HCT116 (cell line): ENCODE results near the gene SNX15. TPM values are rescaled to one million over a fixed set of nuclear protein-coding genes. Genes with fewer than 3 reads are reported as not detected.

Experiments used
- ATAC-seq: fragments of 200-7000 bp; cut with Tn5 transposase; 2 replicates; pipeline ENCODE4 v1.9.1; 2020; ENCODE audit warnings: mild to moderate bottlenecking, moderate library complexity
- BruUV-seq: library from RNA; stranded (reverse); fragments of 400-500 nt; replicated peaks from 2 replicates; lab custom pipeline; 2021; lab: Mats Ljungman, UMichigan
- CTCF ChIA-PET: fragments of 300-600 bp; sonication (Branson Sonifier 250); formaldehyde crosslinking; loops from one replicate; lab custom pipeline; 2021; ENCODE audit warnings: antibody characterized with exemption; lab: Charles Lee
- POLR2A ChIA-PET: fragments of 300-600, 350-600 bp; sonication (Branson Sonifier 250); formaldehyde crosslinking; loops from one replicate; lab custom pipeline; 2021; ENCODE audit warnings: antibody characterized with exemption; lab: Charles Lee
- RAD21 ChIA-PET, 2 experiments: fragments of 300-600 bp; sonication (Branson Sonifier 250); formaldehyde crosslinking; loops; one replicate each; lab custom pipeline; 2023; ENCODE audit warnings: low total read pairs in 2 of 2; ENCODE audit not compliant: uncharacterized antibody in 2 of 2, unreplicated experiment in 2 of 2, low non-redundant PET in 1 of 2; lab: Charles Lee
- DNase-seq: peaks from one replicate; pipeline ENCODE4 v3.0.0-alpha.2; 2010; ENCODE audit warnings: low read depth, low spot score
- H2AFZ ChIP-seq: fragments of 200-600 bp; shearing (Covaris generic), sonication (generic); 2 replicates; pipeline ENCODE4 v1.6.1; 2017; ENCODE audit warnings: low read depth, mixed run types, mixed read lengths, antibody characterized with exemption, low read length; ENCODE audit not compliant: poor library complexity, severe bottlenecking
- H3K27ac ChIP-seq: 2 replicates; pipeline ENCODE4 v1.5.1; 2012; ENCODE audit warnings: low read depth, low read length
- H3K27me3 ChIP-seq: fragments of 200-600 bp; sonication (generic); 2 replicates; pipeline ENCODE4 v1.6.1; 2016; ENCODE audit warnings: mixed run types, low read length, mixed read lengths; ENCODE audit not compliant: insufficient read depth
- H3K36me3 ChIP-seq, 2 experiments: fragments of 200-500 bp in 1 of 2; fragments of 200-600 bp in 1 of 2; sonication (Bioruptor generic) in 1 of 2; sonication (generic) in 1 of 2; 2 replicates each; pipeline versions ENCODE4 v1.5.1 to v1.6.1; 2014 to 2016; ENCODE audit warnings: low read length in 2 of 2, inconsistent platforms in 1 of 2, mixed read lengths in 1 of 2, mixed run types in 1 of 2; ENCODE audit not compliant: insufficient read depth in 2 of 2, control insufficient read depth in 1 of 2
- H3K4me1 ChIP-seq, 2 experiments: fragments of 200-600 bp in 1 of 2; sonication (generic) in 1 of 2; 2 replicates each; pipeline versions ENCODE4 v1.5.1 to v1.6.1; 2012 to 2017; ENCODE audit warnings: low read length in 2 of 2, inconsistent platforms in 1 of 2, mild to moderate bottlenecking in 1 of 2, mixed read lengths in 1 of 2, mixed run types in 1 of 2, moderate library complexity in 1 of 2; ENCODE audit not compliant: insufficient read depth in 2 of 2, control insufficient read depth in 1 of 2
- H3K4me2 ChIP-seq: fragments of 200-600 bp; sonication (generic); 2 replicates; pipeline ENCODE4 v1.6.1; 2017; ENCODE audit warnings: mixed run types, low read length, mixed read lengths
- H3K4me3 ChIP-seq, 2 experiments: fragments of 200-600 bp in 1 of 2; sonication (generic) in 1 of 2; replicated peaks in 1 of 2; 2 replicates each; pipeline ENCODE4 v1.5.1; 2011 to 2016; ENCODE audit warnings: low read length in 2 of 2, control low read depth in 1 of 2, low read depth in 1 of 2, mild to moderate bottlenecking in 1 of 2, mixed read lengths in 1 of 2, mixed run types in 1 of 2
- H3K79me2 ChIP-seq: fragments of 200-600 bp; sonication (generic); 2 replicates; pipeline ENCODE4 v1.6.1; 2017; ENCODE audit warnings: mild to moderate bottlenecking, mixed run types, low read length, moderate library complexity, mixed read lengths; ENCODE audit not compliant: insufficient read depth
- H3K9ac ChIP-seq: fragments of 200-600 bp; sonication (generic); 2 replicates; pipeline ENCODE4 v1.6.1; 2016; ENCODE audit warnings: low read length, mixed read lengths
- H3K9me2 ChIP-seq: fragments of 200-600 bp; sonication (generic), shearing (Covaris generic); 2 replicates; pipeline ENCODE4 v1.6.1; 2017; ENCODE audit warnings: mixed run types, mild to moderate bottlenecking, moderate library complexity; ENCODE audit not compliant: insufficient read depth
- H3K9me3 ChIP-seq, 2 experiments: fragments of 200-500 bp in 1 of 2; fragments of 200-600 bp in 1 of 2; sonication (Bioruptor generic) in 1 of 2; sonication (generic) in 1 of 2; 2 replicates each; pipeline ENCODE4 v1.6.1; 2014 to 2017; ENCODE audit warnings: low read length in 2 of 2, mixed read lengths in 2 of 2, inconsistent platforms in 1 of 2, low read depth in 1 of 2, mild to moderate bottlenecking in 1 of 2, mixed run types in 1 of 2, moderate library complexity in 1 of 2; ENCODE audit not compliant: control insufficient read depth in 1 of 2, insufficient read depth in 1 of 2
- H4K20me1 ChIP-seq: fragments of 200-600 bp; sonication (generic), shearing (Covaris generic); 2 replicates; pipeline ENCODE4 v1.6.1; 2017; ENCODE audit warnings: mixed run types, mild to moderate bottlenecking, moderate library complexity; ENCODE audit not compliant: insufficient read depth
- EGR1 ChIP-seq: IDR thresholded peaks from 2 replicates; pipeline ENCODE4 v1.6.1; 2012; ENCODE audit warnings: low read depth
- EZH2phosphoT487 ChIP-seq: fragments of 200-600 bp; IDR thresholded peaks from 2 replicates; pipeline ENCODE4 v1.6.1; 2018; ENCODE audit warnings: antibody characterized with exemption, borderline replicate concordance
- FOSL1 ChIP-seq: IDR thresholded peaks from 2 replicates; pipeline ENCODE4 v1.6.1; 2012; ENCODE audit warnings: low read depth
- JUND ChIP-seq: IDR thresholded peaks from 2 replicates; pipeline ENCODE4 v1.6.1; 2012
- POLR2A ChIP-seq: IDR thresholded peaks from 2 replicates; pipeline ENCODE4 v1.7.0; 2011; ENCODE audit warnings: borderline replicate concordance; ENCODE audit not compliant: insufficient read depth, insufficient read length; ENCODE audit errors: extremely low read depth
- POLR2AphosphoS5 ChIP-seq: IDR thresholded peaks from 2 replicates; pipeline ENCODE4 v1.6.1; 2011; ENCODE audit warnings: mild to moderate bottlenecking, low read depth, low read length, moderate library complexity
- RAD21 ChIP-seq: IDR thresholded peaks from 2 replicates; pipeline ENCODE4 v1.6.1; 2012; ENCODE audit warnings: low read depth, mild to moderate bottlenecking
- SRF ChIP-seq: IDR thresholded peaks from 2 replicates; pipeline ENCODE4 v1.6.1; 2012; ENCODE audit warnings: low read depth
- TCF7L2 ChIP-seq: IDR thresholded peaks from 2 replicates; pipeline ENCODE4 v1.7.0; 2011; ENCODE audit warnings: borderline replicate concordance, inconsistent platforms; ENCODE audit not compliant: insufficient read depth, insufficient read length; ENCODE audit errors: extremely low read depth
- ZBTB33 ChIP-seq: IDR thresholded peaks from 2 replicates; pipeline ENCODE4 v1.6.1; 2011; ENCODE audit warnings: mild to moderate bottlenecking, low read length, moderate library complexity; ENCODE audit not compliant: insufficient replicate concordance; ENCODE audit errors: extremely low read depth
- ZNF274 ChIP-seq: fragments of 200-500 bp; sonication (Bioruptor generic); IDR thresholded peaks from 2 replicates; pipeline ENCODE4 v1.6.1; 2014; ENCODE audit warnings: mild to moderate bottlenecking, low read depth, low read length, inconsistent platforms
- intact Hi-C: fragments of 100-400 bp; cut with micrococcal nuclease; formaldehyde crosslinking; loops from 2 replicates; pipeline ENCODE4 v1.10.0; 2022
- total RNA-seq: library from RNA; stranded (reverse); gene quantifications from one replicate; pipeline ENCODE4 v1.2.1, GENCODE V29; 2021; ENCODE audit not compliant: unreplicated experiment
- TF ChIP-seq, protein P1 (sequence below): IDR thresholded peaks from 2 replicates; pipeline ENCODE4 v1.6.1; 2012
- TF ChIP-seq, protein P2 (sequence below): IDR thresholded peaks from 2 replicates; pipeline ENCODE4 v1.6.1; 2012
- TF ChIP-seq, protein P3 (sequence below), 3 experiments: fragments of 200-600 bp in 1 of 3; sonication (generic) in 1 of 3; IDR thresholded peaks in 2 of 3; conservative IDR thresholded peaks in 1 of 3; 2 replicates each; pipeline ENCODE4 v1.5.1; 2012 to 2017; ENCODE audit warnings: low read depth in 2 of 3, low read length in 2 of 3, antibody characterized with exemption in 1 of 3, borderline replicate concordance in 1 of 3, control low read depth in 1 of 3, mild to moderate bottlenecking in 1 of 3, mixed read lengths in 1 of 3, mixed run types in 1 of 3, moderate library complexity in 1 of 3; ENCODE audit not compliant: insufficient read depth in 1 of 3

SNX15 gene
- total RNA-seq, 1 experiment from 2014 or later = 16.8 TPM

DNA sequence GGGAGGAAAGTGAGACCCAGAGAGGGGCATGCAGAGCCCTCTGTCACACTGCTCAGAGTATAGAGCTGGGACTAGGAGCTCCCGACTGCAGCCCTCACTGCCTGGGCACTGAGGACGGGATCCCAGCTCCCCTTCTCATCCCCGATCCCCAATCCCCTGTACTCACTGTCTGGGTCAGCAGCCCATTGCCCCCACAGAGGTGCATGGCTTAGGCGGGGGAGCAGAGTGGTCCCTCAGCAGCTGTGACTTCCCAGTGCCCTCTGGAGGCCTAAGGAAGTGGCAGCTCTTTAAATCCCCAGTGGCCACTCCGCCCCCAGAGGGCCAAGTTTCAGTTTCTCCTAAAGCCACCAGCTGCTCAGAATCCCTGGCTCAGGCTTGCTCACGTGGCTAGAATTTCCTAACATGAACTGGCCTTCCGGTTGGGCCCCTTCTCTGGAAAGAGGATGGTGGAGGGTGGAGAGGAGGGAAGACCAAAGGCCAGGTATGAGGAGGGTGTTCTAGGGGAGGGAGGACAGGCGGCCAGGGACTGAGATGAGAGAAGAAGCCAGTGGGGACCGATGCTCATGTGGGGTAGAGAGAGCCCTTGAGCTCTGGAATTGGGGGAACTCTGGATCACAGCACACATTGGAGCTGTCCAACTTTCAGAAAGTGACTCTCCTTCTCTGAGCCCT is 30.4 kb upstream of the SNX15 start, which contains the start of gene BATF2:
TSS of gene BATF2 (minus strand) at position 262 of the 671 bp plus-strand sequence. CDS start at position 205, 57 bp downstream.
- Histone ChIP-seq H3K27ac (peak within 1 kb of the TSS; percentile 34; the same call in 1 of the 2 replicates), H3K4me3 (peak within 1 kb of the TSS; percentile 30 to 50), H3K4me2 (peak within 1 kb of the TSS; percentile 78), H3K9me2 (no peaks in the 10 kb centered on the region), H3K27me3 (no peaks in the 10 kb centered on the region), H3K4me1 (peaks cover 13 to 40% of the 10 kb centered on the region in 2 experiments; a peak in 3 of 4 replicates), H3K79me2 (no peaks in the 10 kb centered on the region), H3K9ac (peak within 1 kb of the TSS; percentile 29), H4K20me1 (no peaks in the 10 kb centered on the region), H2AFZ (peak within 1 kb of the TSS; percentile 70), H3K9me3 (no peaks in the 10 kb centered on the region), H3K36me3 (no peaks in the 10 kb centered on the region)
- peak; percentile 50 for DNase-seq
- no peak for TF ChIP-seq EZH2phosphoT487
- TF ChIP-seq, protein P1, sequence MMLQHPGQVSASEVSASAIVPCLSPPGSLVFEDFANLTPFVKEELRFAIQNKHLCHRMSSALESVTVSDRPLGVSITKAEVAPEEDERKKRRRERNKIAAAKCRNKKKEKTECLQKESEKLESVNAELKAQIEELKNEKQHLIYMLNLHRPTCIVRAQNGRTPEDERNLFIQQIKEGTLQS = no peak
- no peak for TF ChIP-seq FOSL1
- TF ChIP-seq POLR2AphosphoS5 = peak; percentile 58
- TF ChIP-seq SRF = peak; percentile 95
- TF ChIP-seq, protein P2, sequence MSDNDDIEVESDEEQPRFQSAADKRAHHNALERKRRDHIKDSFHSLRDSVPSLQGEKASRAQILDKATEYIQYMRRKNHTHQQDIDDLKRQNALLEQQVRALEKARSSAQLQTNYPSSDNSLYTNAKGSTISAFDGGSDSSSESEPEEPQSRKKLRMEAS = peak; percentile 64; the same call in 1 of the 2 replicates
- peak; percentile 53 for TF ChIP-seq EGR1
- no peak for TF ChIP-seq JUND
- no peak for TF ChIP-seq TCF7L2
- TF ChIP-seq ZNF274 = no peak
- TF ChIP-seq ZBTB33 = no peak
- TF ChIP-seq RAD21 = peak; percentile 78
- TF ChIP-seq, protein P3, sequence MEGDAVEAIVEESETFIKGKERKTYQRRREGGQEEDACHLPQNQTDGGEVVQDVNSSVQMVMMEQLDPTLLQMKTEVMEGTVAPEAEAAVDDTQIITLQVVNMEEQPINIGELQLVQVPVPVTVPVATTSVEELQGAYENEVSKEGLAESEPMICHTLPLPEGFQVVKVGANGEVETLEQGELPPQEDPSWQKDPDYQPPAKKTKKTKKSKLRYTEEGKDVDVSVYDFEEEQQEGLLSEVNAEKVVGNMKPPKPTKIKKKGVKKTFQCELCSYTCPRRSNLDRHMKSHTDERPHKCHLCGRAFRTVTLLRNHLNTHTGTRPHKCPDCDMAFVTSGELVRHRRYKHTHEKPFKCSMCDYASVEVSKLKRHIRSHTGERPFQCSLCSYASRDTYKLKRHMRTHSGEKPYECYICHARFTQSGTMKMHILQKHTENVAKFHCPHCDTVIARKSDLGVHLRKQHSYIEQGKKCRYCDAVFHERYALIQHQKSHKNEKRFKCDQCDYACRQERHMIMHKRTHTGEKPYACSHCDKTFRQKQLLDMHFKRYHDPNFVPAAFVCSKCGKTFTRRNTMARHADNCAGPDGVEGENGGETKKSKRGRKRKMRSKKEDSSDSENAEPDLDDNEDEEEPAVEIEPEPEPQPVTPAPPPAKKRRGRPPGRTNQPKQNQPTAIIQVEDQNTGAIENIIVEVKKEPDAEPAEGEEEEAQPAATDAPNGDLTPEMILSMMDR (IDR thresholded peaks at IDR 0.05 in 2 of 3, conservative IDR thresholded peaks at IDR 0.05 in 1 of 3; ENCODE audit: borderline replicate concordance in 1 of 3, insufficient read depth in 1 of 3, low read depth in 2 of 3, low read length in 2 of 3) = peak; percentile 51 to 85 (median 52)
- no peak for TF ChIP-seq POLR2A
- peak; percentile 90 for ATAC-seq
- intact Hi-C loops = loop anchor here (5.0 kb wide), 1 partner anchor 150 kb away; no protein-coding TSS in a partner anchor
- ChIA-PET CTCF (interaction anchor here (0.7 to 3.8 kb wide), 9 partner anchors 10 to 209 kb away, joined by 3 to 21 read pairs (median 4); partner anchors contain the start of genes ARL2 and CDC42BPG), RAD21 (interaction anchor here (0.6 to 1.9 kb wide), 3 partner anchors 16 to 150 kb away, joined by 3 to 5 read pairs (median 4); no protein-coding TSS in a partner anchor), POLR2A (interaction anchor here (0.6 to 2.7 kb wide), 4 partner anchors 9 to 150 kb away, joined by 3 to 15 read pairs (median 4); no protein-coding TSS in a partner anchor)
- no TSS peak for BruUV-seq
